Activated naive CD4-positive, alpha-beta T cell treated with anti-CD3 and anti-CD28 coated beads, Interleukin-2, amount 10 ng/mL, durations not matched to agents 7 days and 5 days (primary cell): ENCODE data around the gene MAP4K2.

Experiments
- CTCF ChIA-PET: fragments of 350-600 bp; sonication (Branson Sonifier 250); formaldehyde crosslinking; loops from one replicate; lab custom pipeline; 2021; ENCODE audit warnings: antibody characterized with exemption; lab: Charles Lee
- DNase-seq: peaks from one replicate; pipeline ENCODE4 v3.0.0-alpha.2; 2020
- H3K27ac Mint-ChIP-seq: one replicate; pipeline ENCODE4 v1.8.0; 2021; ENCODE audit warnings: mild to moderate bottlenecking, moderate library complexity, mixed read lengths
- H3K27me3 Mint-ChIP-seq: one replicate; pipeline ENCODE4 v1.8.0; 2021; ENCODE audit warnings: mild to moderate bottlenecking, mixed read lengths
- H3K36me3 Mint-ChIP-seq: one replicate; pipeline ENCODE4 v1.8.0; 2021; ENCODE audit warnings: mixed read lengths
- H3K4me1 Mint-ChIP-seq: one replicate; pipeline ENCODE4 v1.8.0; 2021; ENCODE audit warnings: mixed read lengths
- H3K4me3 Mint-ChIP-seq: one replicate; pipeline ENCODE4 v1.8.0; 2021; ENCODE audit warnings: mild to moderate bottlenecking, moderate library complexity, mixed read lengths
- H3K9me3 Mint-ChIP-seq: one replicate; pipeline ENCODE4 v1.8.0; 2021; ENCODE audit warnings: mixed read lengths

MAP4K2 gene

DNA sequence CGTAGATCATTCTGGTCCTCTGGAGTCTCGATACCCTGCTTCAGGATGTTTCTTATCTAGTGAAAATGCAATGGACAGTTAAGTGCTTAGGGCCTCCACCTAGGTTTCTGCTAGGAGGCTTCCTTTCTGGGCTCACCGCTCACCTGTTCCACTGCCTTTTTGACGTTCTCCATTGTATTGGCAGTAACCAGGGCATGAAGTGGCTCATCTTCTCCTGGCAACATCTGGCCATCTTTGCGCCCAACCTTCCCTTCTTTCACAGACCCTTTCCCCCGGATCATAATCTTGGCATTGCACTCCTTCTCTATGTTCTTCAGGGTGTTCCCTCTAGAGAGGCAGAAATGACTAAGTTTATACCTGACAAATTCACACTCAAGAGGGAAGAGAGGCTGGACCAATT is 33.7 kb downstream of the MAP4K2 start:
- Mint-ChIP-seq H3K4me1 (peaks cover 89% of the 10 kb centered on the region), H3K9me3 (no peaks in the 10 kb centered on the region), H3K27me3 (no peaks in the 10 kb centered on the region), H3K4me3 (no peak overlapping the region), H3K27ac (peak overlapping the region; percentile 34), H3K36me3 (peaks cover 87% of the 10 kb centered on the region)
- CTCF ChIA-PET, result interaction anchor here (15.2 kb wide), 1 partner anchor 23 kb away, joined by 208 read pairs; the partner anchor contains the start of gene RASGRP2
- no peak for DNase-seq

DNA sequence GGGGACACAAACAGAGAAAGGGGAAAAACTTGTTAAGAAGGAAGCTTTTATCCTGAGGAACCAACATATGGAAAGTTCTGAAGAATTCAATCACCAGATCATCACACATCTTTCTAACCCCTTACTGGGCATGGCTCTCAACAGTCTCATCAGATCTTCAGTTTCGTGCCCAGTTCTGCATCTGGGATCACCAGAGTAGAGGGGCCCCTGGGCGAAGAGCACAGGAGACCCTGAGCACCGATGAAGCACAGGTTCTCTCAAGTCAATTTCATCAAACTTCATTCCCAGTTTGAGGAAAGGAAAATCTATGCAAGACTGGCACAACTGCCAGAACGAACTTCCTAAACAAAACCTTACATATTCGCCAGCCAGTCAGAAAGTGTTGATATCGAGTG is 34.7 kb downstream of the MAP4K2 start:
- Mint-ChIP-seq H3K36me3 (peaks cover 88% of the 10 kb centered on the region), H3K27me3 (no peaks in the 10 kb centered on the region), H3K4me1 (peaks cover 91% of the 10 kb centered on the region), H3K9me3 (no peaks in the 10 kb centered on the region), H3K27ac (peak overlapping the region; percentile 89), H3K4me3 (no peak overlapping the region)
- DNase-seq, result peak; percentile 12
- CTCF ChIA-PET, result interaction anchor here (0.9 to 15.2 kb wide), 4 partner anchors 8 to 22 kb away, joined by 4 to 208 read pairs (median 4); partner anchors contain the start of genes RASGRP2 and SF1

DNA sequence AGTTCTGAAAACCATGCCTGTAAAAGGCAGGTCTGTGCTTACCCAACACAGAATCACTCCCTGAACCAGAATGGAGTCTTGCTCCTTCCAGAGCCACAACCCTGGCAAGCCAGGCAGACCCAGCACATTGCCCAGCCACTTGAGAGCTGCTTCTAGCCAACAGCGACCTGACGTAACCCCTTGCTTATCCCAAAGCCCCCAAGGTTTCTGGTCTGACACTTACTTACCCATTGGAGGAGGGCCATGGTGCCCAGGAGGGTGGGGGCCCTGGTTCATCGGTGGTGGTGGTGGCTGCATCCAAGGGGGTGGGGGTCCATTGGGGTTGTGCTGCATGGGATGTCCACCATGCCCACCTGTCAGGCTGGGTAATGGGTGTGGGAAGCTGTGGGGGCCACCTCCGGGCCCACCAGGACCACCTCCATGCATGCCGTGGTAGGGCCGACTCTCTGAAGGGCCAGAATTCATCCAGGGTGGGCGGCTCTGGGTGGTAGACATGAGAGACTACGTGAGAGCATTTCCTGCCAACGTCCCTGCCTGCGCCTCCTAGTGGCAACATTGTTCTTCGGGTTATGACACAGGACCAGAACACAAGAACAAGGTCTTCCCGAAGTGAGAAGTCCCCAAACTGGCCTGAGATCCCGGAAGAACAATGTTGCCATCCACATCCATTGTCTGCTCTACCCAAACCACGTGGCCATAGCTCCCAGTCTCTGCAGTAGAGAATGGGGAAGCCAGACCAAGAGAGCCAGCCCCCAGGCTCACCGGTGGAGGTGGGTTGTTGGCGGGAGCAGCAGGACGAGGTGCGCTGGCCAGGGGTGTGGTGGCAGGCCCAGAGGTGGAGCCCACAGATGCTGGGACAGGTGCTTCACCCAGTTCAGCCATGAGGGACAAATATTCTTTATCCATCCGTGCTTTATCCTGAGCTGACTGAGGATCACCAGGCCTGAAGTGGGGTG is 35.4 kb downstream of the MAP4K2 start:
- Mint-ChIP-seq H3K4me1 (peaks cover 91% of the 10 kb centered on the region), H3K27me3 (no peaks in the 10 kb centered on the region), H3K36me3 (peaks cover 87% of the 10 kb centered on the region), H3K27ac (peak overlapping the region; percentile 89), H3K4me3 (peak overlapping the region; percentile 12), H3K9me3 (no peaks in the 10 kb centered on the region)
- DNase-seq, result peak; percentile 91
- CTCF ChIA-PET, result interaction anchor here (0.9 to 15.2 kb wide), 4 partner anchors 9 to 21 kb away, joined by 4 to 208 read pairs (median 4); partner anchors contain the start of genes RASGRP2 and SF1

DNA sequence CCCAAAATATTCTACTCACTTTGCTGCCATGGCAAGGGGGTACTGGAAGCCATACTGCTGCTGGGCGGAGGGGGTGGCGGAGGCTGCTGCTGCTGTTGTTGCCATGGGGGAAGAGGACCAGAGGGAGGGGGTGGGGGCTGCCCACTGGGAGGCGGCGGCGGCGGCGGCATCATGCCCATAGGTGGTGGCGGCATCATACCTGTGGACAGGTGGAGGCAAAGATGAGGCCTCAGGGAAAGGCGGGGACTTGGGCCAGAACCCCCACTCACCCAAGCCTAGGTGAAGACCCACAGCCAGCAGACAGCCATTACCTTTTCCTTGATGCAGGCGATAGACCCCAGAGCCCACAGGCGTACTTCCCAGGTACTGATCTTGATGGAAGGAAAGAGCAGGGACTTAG is 36.1 kb downstream of the MAP4K2 start:
- H3K27ac Mint-ChIP-seq, result peak overlapping the region; percentile 89
- H3K36me3 Mint-ChIP-seq, result peaks cover 86% of the 10 kb centered on the region
- H3K9me3 Mint-ChIP-seq, result no peaks in the 10 kb centered on the region
- CTCF ChIA-PET, result interaction anchor here (15.2 kb wide), 1 partner anchor 20 kb away, joined by 208 read pairs; the partner anchor contains the start of gene RASGRP2
- DNase-seq, result peak; percentile 19
- no peak overlapping the region for H3K4me3 Mint-ChIP-seq
- H3K27me3 Mint-ChIP-seq, result no peaks in the 10 kb centered on the region
- H3K4me1 Mint-ChIP-seq, result peaks cover 91% of the 10 kb centered on the region

DNA sequence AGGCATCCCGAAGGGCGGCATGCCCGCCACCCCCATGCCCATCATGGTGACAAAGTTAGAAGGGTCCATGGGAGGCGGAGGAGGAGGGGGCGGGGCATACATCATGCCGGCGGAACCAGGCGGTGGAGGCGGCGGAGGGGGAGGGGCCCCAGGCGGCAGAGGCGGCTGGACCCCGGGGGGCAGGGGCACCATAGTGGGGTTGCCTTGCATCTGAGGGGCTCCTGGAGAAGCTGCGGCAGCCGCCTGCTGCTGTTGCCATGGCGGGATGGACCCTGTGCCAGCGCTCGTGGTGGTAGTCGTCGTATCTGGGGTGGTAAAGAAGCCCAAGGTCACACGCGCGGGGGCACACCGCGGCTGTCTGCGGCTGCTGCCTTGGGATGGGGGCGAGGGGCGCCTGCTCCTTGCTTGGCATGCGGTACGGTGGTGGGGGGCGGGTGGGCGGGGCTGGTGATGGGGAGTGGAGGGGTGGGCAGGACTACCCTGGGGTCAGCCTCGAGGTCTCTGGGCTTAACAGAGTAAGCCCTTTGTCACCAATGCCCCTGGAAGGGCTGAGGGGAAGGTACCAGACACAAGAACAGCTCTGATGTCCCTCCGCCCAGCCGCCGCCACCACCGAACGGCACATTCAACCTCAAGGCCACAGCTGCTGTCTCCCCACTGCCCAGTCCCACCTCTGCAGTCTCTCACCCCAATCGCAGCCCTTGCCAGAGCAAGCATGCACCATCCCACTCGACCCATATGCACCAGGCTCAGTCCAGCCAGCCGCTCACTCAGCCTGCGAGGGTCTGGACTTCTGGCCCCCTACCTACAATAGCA is 37.0 kb downstream of the MAP4K2 start:
- H3K4me1 Mint-ChIP-seq, result peaks cover 91% of the 10 kb centered on the region
- H3K36me3 Mint-ChIP-seq, result peaks cover 81% of the 10 kb centered on the region
- DNase-seq, result peak; percentile 20
- no peak overlapping the region for H3K4me3 Mint-ChIP-seq
- CTCF ChIA-PET, result interaction anchor here (1.1 to 15.2 kb wide), 3 partner anchors 8 to 19 kb away, joined by 3 to 208 read pairs (median 3); partner anchors contain the start of gene RASGRP2
- H3K27ac Mint-ChIP-seq, result peak overlapping the region; percentile 97
- H3K9me3 Mint-ChIP-seq, result no peaks in the 10 kb centered on the region
- no peaks in the 10 kb centered on the region for H3K27me3 Mint-ChIP-seq

DNA sequence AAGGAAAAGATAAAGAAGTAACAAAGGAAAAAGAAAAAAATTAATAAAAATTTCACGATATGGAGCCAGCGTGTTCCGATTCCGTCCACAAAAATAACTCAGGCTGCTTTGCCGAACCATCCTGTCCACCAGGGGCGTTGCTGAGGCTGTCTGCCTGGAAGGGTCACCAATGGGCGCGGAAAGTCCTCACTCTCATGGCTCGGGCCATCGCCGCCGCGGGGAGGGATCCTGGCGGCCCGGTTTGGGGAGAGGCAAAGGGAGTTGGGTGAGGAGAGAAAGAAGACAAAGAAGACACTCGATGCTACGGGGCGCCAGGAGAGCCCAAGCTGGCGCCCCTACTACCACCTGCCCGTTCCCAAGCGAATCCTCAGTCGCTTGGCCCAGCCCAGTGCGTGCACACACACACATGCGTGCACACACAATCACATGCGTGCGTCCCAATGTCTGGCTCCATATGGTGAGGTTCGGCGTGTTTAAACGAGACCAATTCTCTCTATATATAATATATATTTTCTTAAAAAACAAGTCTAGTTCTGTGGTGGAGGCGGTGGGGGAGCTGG is 37.6 kb downstream of the MAP4K2 start:
- Mint-ChIP-seq H3K36me3 (peaks cover 81% of the 10 kb centered on the region), H3K4me3 (peak overlapping the region; percentile 71), H3K9me3 (no peaks in the 10 kb centered on the region), H3K27ac (peak overlapping the region; percentile 97), H3K27me3 (no peaks in the 10 kb centered on the region), H3K4me1 (peaks cover 91% of the 10 kb centered on the region)
- DNase-seq, result peak; percentile 21
- CTCF ChIA-PET, result interaction anchor here (0.8 to 15.2 kb wide), 4 partner anchors 9 to 29 kb away, joined by 3 to 208 read pairs (median 3); partner anchors contain the start of gene RASGRP2

DNA sequence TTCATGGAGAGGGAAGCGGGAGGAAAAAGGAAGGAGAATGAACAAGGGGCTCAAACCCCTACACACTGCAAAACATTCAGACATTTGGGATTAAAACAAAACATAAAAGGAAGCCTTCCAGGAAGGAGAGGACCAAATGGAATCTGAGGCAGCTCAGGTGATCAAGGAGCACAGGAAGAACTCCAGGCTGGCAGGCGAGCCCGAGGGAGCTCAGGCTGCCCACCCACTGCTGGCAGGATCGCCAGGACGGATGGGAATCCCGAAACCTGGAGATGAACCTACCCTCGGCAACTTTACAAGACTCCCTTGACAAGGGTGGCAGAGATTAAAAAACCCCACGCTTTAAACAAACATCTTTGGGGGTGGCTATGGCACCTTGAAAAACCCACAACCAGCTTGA is 38.3 kb downstream of the MAP4K2 start:
- CTCF ChIA-PET, result interaction anchor here (0.8 to 15.2 kb wide), 4 partner anchors 9 to 28 kb away, joined by 3 to 208 read pairs (median 3); partner anchors contain the start of gene RASGRP2
- peak overlapping the region; percentile 97 for H3K27ac Mint-ChIP-seq

DNA sequence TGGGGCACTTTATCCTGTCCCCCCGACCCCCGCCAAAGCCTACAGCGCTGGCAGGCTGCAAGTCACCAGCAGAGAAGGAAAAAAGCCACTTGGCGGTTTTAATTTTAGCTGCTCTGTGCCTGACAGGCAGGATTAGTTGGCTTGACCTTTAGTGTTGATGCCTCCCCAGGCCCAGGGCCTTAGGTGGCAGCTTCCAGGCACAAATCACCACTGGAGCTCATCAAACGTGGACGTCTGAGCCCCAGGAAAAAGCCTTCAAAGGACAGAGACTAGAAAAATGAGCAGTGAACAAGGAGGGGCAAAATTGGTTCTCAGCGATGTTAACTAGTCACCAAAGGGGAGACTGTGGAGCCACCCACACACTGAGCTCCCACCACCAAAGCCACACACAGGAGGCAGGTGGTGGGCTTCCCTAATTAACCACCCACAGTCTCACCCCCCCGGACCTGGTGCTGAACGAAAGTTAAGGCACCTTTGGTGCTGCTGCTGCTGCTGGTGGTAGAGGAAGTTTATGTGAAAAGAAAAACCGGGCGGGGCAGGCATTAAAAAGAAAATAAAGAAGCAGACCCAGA is 38.9 kb downstream of the MAP4K2 start:
- peak overlapping the region; percentile 71 for H3K4me3 Mint-ChIP-seq
- H3K36me3 Mint-ChIP-seq, result peaks cover 76% of the 10 kb centered on the region
- H3K4me1 Mint-ChIP-seq, result peaks cover 95% of the 10 kb centered on the region
- CTCF ChIA-PET, result interaction anchor here (0.9 to 15.2 kb wide), 3 partner anchors 10 to 76 kb away, joined by 3 to 208 read pairs (median 3); partner anchors contain the start of gene RASGRP2
- H3K9me3 Mint-ChIP-seq, result no peaks in the 10 kb centered on the region
- no peaks in the 10 kb centered on the region for H3K27me3 Mint-ChIP-seq
- H3K27ac Mint-ChIP-seq, result peak overlapping the region; percentile 97
- peak; percentile 83 for DNase-seq

More for the DNA sequence above, 38.3 kb downstream of the MAP4K2 start:
- DNase-seq, result peak; percentile 19
- Mint-ChIP-seq H3K27me3 (no peaks in the 10 kb centered on the region), H3K4me1 (peaks cover 94% of the 10 kb centered on the region), H3K9me3 (no peaks in the 10 kb centered on the region), H3K36me3 (peaks cover 81% of the 10 kb centered on the region), H3K4me3 (peak overlapping the region; percentile 71)

DNA sequence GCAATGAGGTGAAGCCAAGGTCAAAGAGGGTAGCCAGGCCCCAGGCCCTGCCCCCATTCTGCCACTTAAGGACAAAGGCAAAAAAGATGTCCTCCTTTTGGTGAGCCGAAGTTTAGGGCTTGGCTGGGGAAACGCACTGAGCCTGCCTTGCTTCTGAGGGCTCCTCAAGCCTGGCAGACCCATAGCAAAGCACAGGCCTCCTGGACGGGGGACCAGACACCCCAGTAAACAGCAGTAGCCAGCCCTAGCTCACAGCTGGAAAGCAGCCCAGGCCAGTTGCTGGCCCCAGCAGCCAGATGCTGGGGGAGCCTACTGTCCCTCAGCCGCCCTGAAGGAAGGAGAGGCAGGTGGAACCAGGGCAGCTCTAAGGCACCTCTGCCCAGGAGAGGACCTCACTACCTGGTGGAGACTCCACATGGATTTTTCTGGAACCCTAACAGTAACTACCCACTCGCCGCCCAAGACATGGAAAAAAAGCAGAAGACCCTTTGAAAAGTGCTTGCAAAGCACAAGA is 39.4 kb downstream of the MAP4K2 start:
- Mint-ChIP-seq H3K4me3 (peak overlapping the region; percentile 71), H3K36me3 (peaks cover 70% of the 10 kb centered on the region)

DNA sequence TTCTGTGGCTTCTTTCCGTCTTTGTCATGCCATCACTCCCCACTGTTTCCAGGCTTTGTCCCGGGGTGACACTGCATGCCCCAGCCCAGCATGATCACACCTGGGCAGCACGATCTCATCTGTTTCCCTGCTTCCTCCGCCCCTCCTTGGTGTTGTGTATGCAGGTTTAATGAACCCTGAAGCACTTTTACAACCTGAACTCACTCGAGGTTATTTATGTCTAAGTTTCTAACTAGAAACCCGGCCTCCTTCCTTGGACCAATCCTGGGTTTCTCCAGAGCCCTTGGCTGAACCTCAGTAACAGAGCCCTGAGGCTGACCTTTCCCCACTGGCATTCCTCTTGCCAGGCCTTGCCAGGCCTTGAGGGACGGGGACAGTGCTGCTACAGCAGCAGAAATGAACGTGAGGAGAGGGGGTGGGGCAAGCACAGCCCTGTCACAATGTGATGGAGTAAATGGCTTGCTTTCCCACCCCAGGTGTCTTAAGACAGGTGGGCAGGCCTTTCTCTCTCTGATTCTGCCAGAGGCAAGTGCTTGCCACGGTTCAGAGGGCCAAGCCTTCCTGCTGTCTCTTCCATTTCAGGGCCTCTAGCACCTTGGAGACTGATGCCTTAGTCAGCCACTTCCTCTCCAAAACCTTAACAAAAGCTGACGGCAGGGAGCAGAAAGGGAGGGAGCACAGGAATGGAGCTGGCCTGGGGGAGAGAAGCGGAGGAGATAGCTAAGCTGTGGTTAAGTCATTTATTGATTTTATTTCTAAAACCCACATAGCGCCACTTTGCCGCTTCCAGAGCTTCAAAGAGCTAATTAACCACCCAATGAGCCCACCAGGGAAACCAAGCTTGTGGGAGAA is 40.1 kb downstream of the MAP4K2 start:
- CTCF ChIA-PET, result interaction anchor here (0.9 to 15.2 kb wide), 4 partner anchors 9 to 74 kb away, joined by 3 to 208 read pairs (median 4); partner anchors contain the start of gene RASGRP2
- H3K4me3 Mint-ChIP-seq, result peak overlapping the region; percentile 71
- no peaks in the 10 kb centered on the region for H3K9me3 Mint-ChIP-seq
- peak; percentile 53 for DNase-seq
- peaks cover 88% of the 10 kb centered on the region for H3K4me1 Mint-ChIP-seq
- peak overlapping the region; percentile 97 for H3K27ac Mint-ChIP-seq
- H3K27me3 Mint-ChIP-seq, result no peaks in the 10 kb centered on the region
- H3K36me3 Mint-ChIP-seq, result peaks cover 64% of the 10 kb centered on the region

More for the DNA sequence above, 39.4 kb downstream of the MAP4K2 start:
- DNase-seq, result peak; percentile 39
- peak overlapping the region; percentile 97 for H3K27ac Mint-ChIP-seq
- peaks cover 95% of the 10 kb centered on the region for H3K4me1 Mint-ChIP-seq
- no peaks in the 10 kb centered on the region for H3K9me3 Mint-ChIP-seq
- CTCF ChIA-PET, result interaction anchor here (0.9 to 15.2 kb wide), 4 partner anchors 8 to 75 kb away, joined by 3 to 208 read pairs (median 4); partner anchors contain the start of gene RASGRP2
- no peaks in the 10 kb centered on the region for H3K27me3 Mint-ChIP-seq

DNA sequence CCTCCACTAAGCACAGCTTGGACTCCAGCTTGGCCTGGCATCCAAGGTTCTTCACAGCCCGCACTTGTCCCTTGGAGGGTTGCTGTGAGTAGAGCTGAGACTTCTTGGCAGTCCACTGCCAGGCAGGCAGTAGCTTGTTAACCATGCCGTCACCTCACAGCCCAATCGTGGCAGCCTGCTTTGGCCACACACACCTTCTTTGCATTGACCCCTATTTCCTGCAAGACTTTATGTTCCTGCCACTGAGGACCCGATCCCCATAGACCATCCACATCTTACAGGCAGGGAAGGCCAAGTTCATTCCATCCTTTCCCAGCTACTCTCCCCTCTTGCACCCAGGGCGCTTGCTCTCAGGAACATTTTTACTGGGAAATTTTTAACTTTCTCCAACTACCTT is 40.7 kb downstream of the MAP4K2 start:
- H3K9me3 Mint-ChIP-seq, result no peaks in the 10 kb centered on the region
- CTCF ChIA-PET, result interaction anchor here (2.0 to 15.2 kb wide), 2 partner anchors 10 to 16 kb away, joined by 4 to 208 read pairs; partner anchors contain the start of gene RASGRP2
- H3K4me1 Mint-ChIP-seq, result peaks cover 86% of the 10 kb centered on the region
- H3K27ac Mint-ChIP-seq, result peak overlapping the region; percentile 97
- H3K36me3 Mint-ChIP-seq, result peaks cover 62% of the 10 kb centered on the region
- H3K4me3 Mint-ChIP-seq, result peak overlapping the region; percentile 71
- DNase-seq, result peak; percentile 13
- no peaks in the 10 kb centered on the region for H3K27me3 Mint-ChIP-seq
